SK-N-MC (cell line): Measurements from ENCODE around the gene RPL38.

Experiments used
- EZH2 ChIP-seq: fragments of 200-600 bp; sonication (generic); IDR thresholded peaks from one replicate; pipeline ENCODE4 v1.6.1; 2017; ENCODE audit warnings: antibody characterized with exemption
- POLR2AphosphoS5 ChIP-seq: IDR thresholded peaks from 2 replicates; pipeline ENCODE4 v1.6.1; 2012; ENCODE audit warnings: mild to moderate bottlenecking, low read depth, low read length, borderline replicate concordance

DNA sequence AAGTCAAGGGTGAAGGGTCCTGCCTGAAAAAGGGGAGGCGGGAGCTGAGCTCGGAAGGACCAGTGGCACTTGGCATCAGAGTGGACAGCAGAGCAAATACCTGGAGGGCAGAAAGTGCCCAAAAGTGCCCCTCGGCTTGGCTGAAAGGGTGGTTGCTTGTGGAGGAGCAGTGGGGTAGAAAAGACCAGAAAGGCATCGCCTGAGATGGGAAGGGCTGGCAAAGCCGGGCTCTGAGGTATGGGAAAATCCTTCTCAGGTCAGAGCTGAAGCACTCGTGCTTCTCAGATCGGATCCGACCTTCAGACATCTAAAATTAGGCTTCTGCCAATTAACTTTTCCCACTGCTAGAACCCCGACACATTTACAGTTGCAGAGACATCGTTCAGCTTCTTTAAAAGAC, 1.5 kb upstream of the RPL38 start:
- TF ChIP-seq EZH2 (no peak), POLR2AphosphoS5 (no peak)
